K562 (cell line): ENCODE data around the gene HS3ST2. TPM values are rescaled to one million over a fixed set of nuclear protein-coding genes. Genes with fewer than 3 reads are reported as not detected.

Source experiments
- ATAC-seq: fragments of 200-7000 bp; cut with Tn5 transposase; 3 replicates; pipeline ENCODE4 v1.9.1; 2020; ENCODE audit warnings: moderate library complexity
- BruUV-seq: library from RNA; stranded (reverse); fragments of 400-500 nt; replicated peaks from 2 replicates; lab custom pipeline; 2021; lab: Mats Ljungman, UMichigan
- CTCF ChIA-PET: fragments of 300-600 bp; formaldehyde crosslinking; extraction: SDS; loops from one replicate; lab custom pipeline; 2021; ENCODE audit warnings: low intra/inter-chr PET ratio; lab: Yijun Ruan, JAX
- POLR2A ChIA-PET: fragments of 300-600, 350-650 bp; sonication (Branson Sonifier 250); formaldehyde crosslinking; extraction: SDS; loops from one replicate; lab custom pipeline; 2021; ENCODE audit warnings: antibody characterized with exemption, inconsistent platforms; lab: Yijun Ruan, JAX
- DNase-seq, 4 experiments: peaks; one replicate each; pipeline versions ENCODE4 v3.0.0 to v3.0.0-alpha.2; 2011 to 2018; ENCODE audit warnings: low spot score in 3 of 4, mixed read lengths in 3 of 4; ENCODE audit errors: extremely low read depth in 1 of 4
- FAIRE-seq: peaks from 2 replicates; lab custom pipeline; 2011; peaks lifted over from hg19 to GRCh38; lab: Jason Lieb, UNC
- H2AFZ ChIP-seq: 2 replicates; pipeline ENCODE4 v1.6.0; 2011; ENCODE audit warnings: low read depth, low read length, control low read depth, inconsistent platforms
- H3K27ac ChIP-seq: fragments of 200-600 bp; 3 replicates; pipeline ENCODE4 v1.8.0; 2011; ENCODE audit warnings: low read depth, mild to moderate bottlenecking, control low read depth, inconsistent platforms, low read length, moderate library complexity, mixed read lengths; ENCODE audit errors: extremely low read depth
- H3K27me3 ChIP-seq, 2 experiments: fragments of 300-600 bp in 1 of 2; 2 replicates in 1 of 2; 3 replicates in 1 of 2; pipeline versions ENCODE4 v1.6.0 to v1.8.0; 2011; ENCODE audit warnings: inconsistent platforms in 2 of 2, low read length in 2 of 2, mild to moderate bottlenecking in 1 of 2, mixed read lengths in 1 of 2, moderate library complexity in 1 of 2; ENCODE audit not compliant: control insufficient read depth in 2 of 2, insufficient read depth in 2 of 2
- H3K36me3 ChIP-seq: fragments of 300-600 bp; 3 replicates; pipeline ENCODE4 v1.8.0; 2011; ENCODE audit warnings: mild to moderate bottlenecking, low read length, inconsistent platforms; ENCODE audit not compliant: control insufficient read depth, insufficient read depth
- H3K4me1 ChIP-seq, 2 experiments: fragments of 200-600 bp in 1 of 2; replicated peaks in 1 of 2; 2 replicates in 1 of 2; 3 replicates in 1 of 2; pipeline versions ENCODE4 v1.5.1 to v1.8.0; 2011; ENCODE audit warnings: inconsistent platforms in 2 of 2, low read length in 2 of 2, mild to moderate bottlenecking in 1 of 2, mixed read lengths in 1 of 2, moderate library complexity in 1 of 2; ENCODE audit not compliant: control insufficient read depth in 2 of 2, insufficient read depth in 2 of 2
- H3K4me2 ChIP-seq: 2 replicates; pipeline ENCODE4 v1.6.1; 2011; ENCODE audit warnings: low read length, control low read depth, inconsistent platforms, mixed read lengths; ENCODE audit not compliant: insufficient read depth
- H3K4me3 ChIP-seq: fragments of 200-600 bp; sonication (generic), shearing (Covaris generic); 2 replicates; pipeline ENCODE4 v1.5.1; 2016; ENCODE audit warnings: control low read depth, inconsistent platforms
- H3K79me2 ChIP-seq: fragments of 200-600 bp; 3 replicates; pipeline ENCODE4 v1.8.0; 2011; ENCODE audit warnings: low read length, inconsistent platforms; ENCODE audit not compliant: control insufficient read depth, insufficient read depth
- H3K9ac ChIP-seq, 2 experiments: 2 replicates each; pipeline versions ENCODE4 v1.6.0 to v1.6.1; 2011; ENCODE audit warnings: low read depth in 2 of 2, low read length in 2 of 2, control low read depth in 1 of 2, inconsistent platforms in 1 of 2, mild to moderate bottlenecking in 1 of 2, mixed read lengths in 1 of 2; ENCODE audit not compliant: insufficient read depth in 1 of 2
- H3K9me1 ChIP-seq: one replicate; pipeline ENCODE4 v1.6.0; 2011; ENCODE audit warnings: inconsistent platforms, mild to moderate bottlenecking, low read length, moderate library complexity; ENCODE audit not compliant: control insufficient read depth, insufficient read depth
- H3K9me3 ChIP-seq: replicated peaks from 2 replicates; pipeline ENCODE4 v1.5.1; 2011; ENCODE audit warnings: low read depth, low read length, inconsistent platforms; ENCODE audit not compliant: control insufficient read depth, insufficient read depth
- H4K20me1 ChIP-seq: replicated peaks from 2 replicates; pipeline ENCODE4 v1.6.1; 2011; ENCODE audit warnings: low read length, inconsistent platforms, mixed read lengths; ENCODE audit not compliant: control insufficient read depth, insufficient read depth
- ARHGAP35 ChIP-seq: fragments of 450-650 bp; IDR thresholded peaks from 2 replicates; pipeline ENCODE4 v1.6.1; 2018; ENCODE audit not compliant: partially characterized antibody
- CBX2 ChIP-seq: fragments of 200-600 bp; sonication (generic); IDR thresholded peaks from one replicate; pipeline ENCODE4 v1.6.1; 2012; ENCODE audit warnings: mild to moderate bottlenecking, low read length, inconsistent platforms; ENCODE audit not compliant: insufficient read depth, poor library complexity, severe bottlenecking
- CHAMP1 ChIP-seq: fragments of 450-650 bp; IDR thresholded peaks from 2 replicates; pipeline ENCODE4 v1.6.1; 2016; ENCODE audit warnings: mild to moderate bottlenecking
- CREB1 ChIP-seq, 2 experiments: sonication (generic) in 1 of 2; formaldehyde crosslinking in 1 of 2; IDR thresholded peaks; 2 replicates each; pipeline versions ENCODE4 v1.6.1 to v1.8.0; 2012 to 2022; ENCODE audit warnings: inconsistent platforms in 1 of 2, mild to moderate bottlenecking in 1 of 2, missing genetic modification reagents in 1 of 2, moderate library complexity in 1 of 2
- EZH2 ChIP-seq: IDR thresholded peaks from 2 replicates; pipeline ENCODE4 v1.6.1; 2012; ENCODE audit warnings: low read depth, mild to moderate bottlenecking, inconsistent platforms, low read length, borderline replicate concordance
- IRF1 ChIP-seq: sonication (generic); formaldehyde crosslinking; IDR thresholded peaks from 2 replicates; pipeline ENCODE4 v1.8.0; 2022; ENCODE audit warnings: missing genetic modification reagents, mild to moderate bottlenecking, borderline replicate concordance
- LCOR ChIP-seq: sonication (generic); formaldehyde crosslinking; IDR thresholded peaks from 2 replicates; pipeline ENCODE4 v1.8.0; 2022; ENCODE audit warnings: mild to moderate bottlenecking, missing genetic modification reagents
- MECOM ChIP-seq: fragments of 250-450 bp; sonication (Bioruptor Pico); IDR thresholded peaks from 2 replicates; pipeline ENCODE4 v1.8.0; 2022; ENCODE audit warnings: inconsistent platforms
- MLX ChIP-seq, 2 experiments: fragments of 450-650 bp in 1 of 2; sonication (generic) in 1 of 2; formaldehyde crosslinking; conservative IDR thresholded peaks; 2 replicates each; pipeline versions ENCODE4 v1.4.0 to v1.8.1; 2020 to 2022; ENCODE audit warnings: mild to moderate bottlenecking in 1 of 2, missing genetic modification reagents in 1 of 2
- NEUROD1 ChIP-seq: fragments of 150-350 bp; IDR thresholded peaks from 2 replicates; pipeline ENCODE4 v1.6.1; 2014; ENCODE audit warnings: borderline replicate concordance, low read length, low read depth; ENCODE audit not compliant: partially characterized antibody
- NONO ChIP-seq, 2 experiments: fragments of 200-400 bp in 1 of 2; fragments of 450-650 bp in 1 of 2; formaldehyde crosslinking in 1 of 2; IDR thresholded peaks; 2 replicates each; pipeline ENCODE4 v1.6.1; 2017; ENCODE audit warnings: low read depth in 2 of 2, mild to moderate bottlenecking in 2 of 2, moderate library complexity in 2 of 2, low read length in 1 of 2
- PML ChIP-seq: IDR thresholded peaks from 2 replicates; pipeline ENCODE4 v1.6.1; 2012; ENCODE audit warnings: low read length, inconsistent platforms
- TBL1XR1 ChIP-seq, 2 experiments: IDR thresholded peaks; 2 replicates each; pipeline ENCODE4 v1.6.1; 2012; ENCODE audit warnings: improper control_type of control experiment in 2 of 2, low read length in 2 of 2, mild to moderate bottlenecking in 1 of 2
- U2AF1 ChIP-seq: fragments of 200-400 bp; formaldehyde crosslinking; optimal IDR thresholded peaks from 2 replicates; pipeline ENCODE3; 2017; ENCODE audit warnings: mild to moderate bottlenecking, low read depth, low read length, moderate library complexity
- VEZF1 ChIP-seq: fragments of 200-800 bp; sonication (Bioruptor generic); IDR thresholded peaks from 2 replicates; pipeline ENCODE4 v1.6.1; 2017; ENCODE audit warnings: missing genetic modification characterization, missing compliant biosample characterization
- ZNF197 ChIP-seq: fragments of 200-800 bp; sonication (Bioruptor generic); IDR thresholded peaks from 2 replicates; pipeline ENCODE4 v1.6.1; 2016; ENCODE audit warnings: low read depth, missing genetic modification characterization, missing compliant biosample characterization
- WGBS: fragments of 100-300 bp; shearing (Covaris generic); methylation state at CpG from one replicate; pipeline ENCODE4 v1.1.6; 2016; ENCODE audit warnings: low coverage, mixed read lengths; ENCODE audit not compliant: insufficient coverage; ENCODE audit errors: missing lambda C conversion rate; 5-methylcytosine and 5-hydroxymethylcytosine counted together
- in situ Hi-C: fragments of 300-500 bp; cut with MboI; formaldehyde crosslinking; loops from 4 replicates; pipeline ENCODE4 v1.15.0; 2018; ENCODE audit warnings: inconsistent platforms, mixed read lengths
- intact Hi-C: fragments of 100-400 bp; cut with micrococcal nuclease; formaldehyde crosslinking; loops from 2 replicates; pipeline ENCODE4 v1.14.2; 2022
- polyA plus RNA-seq, 8 experiments: library from polyadenylated mRNA; depleted of rRNA in 4 of 8; stranded (reverse) in 5 of 8; unstranded in 3 of 8; fragments of >200 nt; fragmentation: Nextera tagmentation in 2 of 8; fragmentation: Illumina TruSeq in 1 of 8; extraction: Ambion mirVana in 2 of 8; extraction: Trizol in 1 of 8; gene quantifications; 2 replicates each; pipeline versions ENCODE4 v1.2.1 to v1.2.3, GENCODE V29; 2011 to 2014; ENCODE audit warnings: inconsistent platforms in 1 of 8, missing spikeins in 1 of 8
- total RNA-seq, 7 experiments: library from RNA; depleted of rRNA in 6 of 7; stranded (reverse); fragments of >200 nt in 6 of 7; fragmentation: Illumina TruSeq in 2 of 7; extraction: Trizol in 2 of 7; gene quantifications; 2 replicates each; pipeline versions ENCODE4 v1.2.1 to v1.2.3, GENCODE V29; 2011 to 2021; ENCODE audit warnings: low replicate concordance in 1 of 7

Gene HS3ST2
- total and polyA plus RNA-seq, 9 of the 15 experiments (the other 6 are each of a cell fraction or from before 2014, with no cell fraction given), result not detected

- TF ChIP-seq VEZF1 (CRISPR knock-in tag) (no peak), TBL1XR1 (IDR thresholded peaks at IDR 0.05; ENCODE audit: low read length in 2 of 2) (no peak), ZNF197 (CRISPR knock-in tag) (no peak)
These were observed 43.1 kb upstream of the HS3ST2 start (continued) for GRCh38 chr16:22770866-22771265.

GRCh38 chr16:22771551-22771950 is 42.4 kb upstream of the HS3ST2 start:
- no peaks in the 10 kb centered on the region for H3K9me1 ChIP-seq
- H3K36me3 ChIP-seq, result no peaks in the 10 kb centered on the region
- no peak overlapping the region for H3K4me2 ChIP-seq
- no peak overlapping the region for H3K9ac ChIP-seq
- no peak for FAIRE-seq
- WGBS, result 0% methylated on average over 1 of the region's 1 CpG
- H3K79me2 ChIP-seq, result no peaks in the 10 kb centered on the region
- in situ Hi-C loops, result no loop called here
- H4K20me1 ChIP-seq, result no peaks in the 10 kb centered on the region
- no peaks in the 10 kb centered on the region for H3K4me1 ChIP-seq
- H3K27ac ChIP-seq, result no peak overlapping the region
- BruUV-seq, result no TSS peak
- H3K9me3 ChIP-seq, result no peaks in the 10 kb centered on the region
- no peak for DNase-seq
- ATAC-seq, result no peak
- POLR2A ChIA-PET, result no interaction called here
- no peak overlapping the region for H3K4me3 ChIP-seq
- CTCF ChIA-PET, result no interaction called here
- intact Hi-C loops, result no loop called here
- no peaks in the 10 kb centered on the region for H3K27me3 ChIP-seq
- no peak overlapping the region for H2AFZ ChIP-seq
- TF ChIP-seq LCOR (CRISPR knock-in tag) (no peak), NONO (IDR thresholded peaks at IDR 0.05; ENCODE audit: low read depth in 2 of 2, low read length in 1 of 2) (no peak), CHAMP1 (no peak), PML (no peak), MLX (CRISPR knock-in tag; conservative IDR thresholded peaks at IDR 0.05) (no peak), U2AF1 (no peak), CREB1 (IDR thresholded peaks at IDR 0.05) (no peak), CREB1 (CRISPR knock-in tag; IDR thresholded peaks at IDR 0.05) (no peak), MECOM (no peak), NEUROD1 (no peak), EZH2 (no peak), CBX2 (no peak), IRF1 (no peak), ARHGAP35 (no peak)
